Head of caudate nucleus (tissue), 42 donors: Measurements from ENCODE around the gene SERP2.

Experiments used
- DNase-seq, 42 donors: peaks; one replicate each; pipeline versions ENCODE4 v3.0.0 to v3.0.0-alpha.2; 2020 to 2021; ENCODE audit warnings: mixed read lengths in 7 of 42
- intact Hi-C: fragments of 100-400 bp; cut with DNase I; formaldehyde crosslinking; loops from one replicate; pipeline ENCODE4 v1.15.0; 2022

Gene SERP2

DNA sequence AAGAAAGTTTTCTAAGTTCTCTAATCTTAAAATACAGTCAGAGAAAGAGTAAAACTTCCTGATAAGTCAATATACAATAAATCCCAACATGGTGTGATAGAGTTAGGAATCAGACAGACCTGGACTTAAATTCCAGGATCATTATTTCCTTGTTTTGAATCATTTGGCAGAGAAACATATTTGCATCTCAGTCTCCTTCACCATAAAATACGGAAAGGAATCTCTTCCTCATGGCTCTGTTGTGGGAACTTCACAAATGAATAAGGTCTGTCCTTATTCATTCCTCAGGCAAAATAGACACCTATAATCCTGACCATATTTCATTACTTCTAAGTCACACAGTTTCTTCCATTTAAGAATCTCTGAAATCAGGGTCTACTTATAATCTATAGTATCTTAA lies 19.3 kb upstream of the SERP2 start:
- intact Hi-C loops = no loop called here
- DNase-seq = no peak

DNA sequence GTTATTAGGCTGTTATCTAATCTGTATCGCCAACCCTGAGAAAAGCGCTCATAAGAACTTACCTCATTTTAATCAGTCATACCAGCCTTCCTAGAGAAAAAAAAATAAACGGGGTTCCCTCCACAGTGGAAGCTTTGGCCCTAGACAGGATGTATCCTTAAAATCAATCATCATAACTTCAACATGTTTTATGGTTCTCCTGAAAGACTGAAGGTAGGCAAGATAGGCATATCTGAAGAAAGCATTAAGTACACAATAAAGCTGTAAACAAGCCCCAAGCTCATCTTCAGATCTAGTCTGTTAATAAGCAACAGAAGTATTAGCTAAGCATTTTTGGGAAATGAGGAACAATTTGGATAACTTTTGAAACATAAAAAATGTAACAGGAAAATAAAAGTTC lies 18.7 kb upstream of the SERP2 start:
- no peak for DNase-seq
- intact Hi-C loops = no loop called here

DNA sequence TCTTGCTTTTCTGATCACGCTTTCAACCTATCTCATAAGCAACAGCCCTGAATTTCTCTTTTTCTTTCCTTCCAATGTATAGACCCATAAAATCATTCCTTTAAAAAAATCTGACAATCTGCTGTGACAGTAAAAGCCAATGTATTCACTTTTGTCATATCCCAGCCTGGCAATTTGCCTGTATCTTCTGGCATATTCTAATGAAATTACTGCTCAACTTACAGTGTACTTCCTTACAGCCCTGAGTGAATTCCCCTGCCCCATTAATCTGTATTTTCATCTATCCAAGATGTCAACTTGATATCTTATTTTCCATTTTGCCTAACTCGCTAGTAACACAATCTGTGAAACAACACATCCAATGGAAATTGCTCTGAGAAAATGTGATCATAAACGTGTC lies 18.0 kb upstream of the SERP2 start:
- intact Hi-C loops = no loop called here

DNA sequence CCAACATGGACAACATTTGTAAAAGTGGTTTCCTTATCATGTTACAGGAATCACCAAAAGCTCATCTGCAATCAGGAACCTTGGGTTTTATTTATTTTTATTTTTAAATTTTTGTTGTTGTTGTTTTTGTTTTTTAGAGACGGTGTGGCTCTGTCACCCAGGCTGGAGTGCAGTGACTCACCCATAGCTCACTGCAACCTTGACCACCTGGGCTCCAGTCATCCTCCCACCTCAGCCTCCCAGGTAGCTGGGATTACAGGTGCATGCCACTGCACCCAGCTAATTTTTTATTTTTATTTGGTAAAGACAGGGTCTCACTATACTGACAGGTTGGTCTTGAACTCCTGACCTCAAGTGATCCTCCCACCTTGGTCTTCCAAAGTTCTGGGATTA lies 13.6 kb upstream of the SERP2 start:
- intact Hi-C loops = no loop called here
- no peak for DNase-seq

More for the DNA sequence above, 18.0 kb upstream of the SERP2 start:
- no peak for DNase-seq

DNA sequence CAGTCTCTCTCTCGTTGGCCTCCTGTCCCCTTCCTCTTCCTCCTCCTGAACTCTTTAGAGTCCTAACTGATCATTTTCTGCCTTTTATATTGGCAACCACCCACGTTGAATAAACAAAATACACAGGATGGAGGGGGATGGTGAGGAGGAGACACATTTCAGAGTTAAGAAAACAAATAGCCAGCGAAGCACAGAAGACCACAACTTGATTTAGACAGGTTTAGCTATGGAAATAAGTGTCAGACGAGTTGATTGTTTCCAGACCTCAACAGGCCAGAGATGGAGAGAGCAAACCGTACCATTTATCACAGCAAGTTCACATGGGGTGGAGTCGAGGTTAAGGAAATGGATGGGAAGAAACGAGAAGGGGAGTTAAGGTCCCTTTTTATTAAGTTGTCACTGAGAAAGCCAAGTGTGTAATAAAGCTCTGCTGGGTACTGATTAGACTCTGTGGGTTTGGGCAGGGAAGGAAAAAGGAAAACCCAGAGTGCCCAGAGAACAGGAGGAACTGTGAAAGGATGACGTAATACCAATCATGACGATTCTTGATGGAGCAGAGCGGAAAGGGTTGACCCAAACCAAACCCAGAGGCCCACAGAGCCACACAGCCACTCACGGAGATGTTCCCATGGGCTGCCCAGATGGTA lies 11.1 kb upstream of the SERP2 start:
- DNase-seq = no peak
- intact Hi-C loops = no loop called here

DNA sequence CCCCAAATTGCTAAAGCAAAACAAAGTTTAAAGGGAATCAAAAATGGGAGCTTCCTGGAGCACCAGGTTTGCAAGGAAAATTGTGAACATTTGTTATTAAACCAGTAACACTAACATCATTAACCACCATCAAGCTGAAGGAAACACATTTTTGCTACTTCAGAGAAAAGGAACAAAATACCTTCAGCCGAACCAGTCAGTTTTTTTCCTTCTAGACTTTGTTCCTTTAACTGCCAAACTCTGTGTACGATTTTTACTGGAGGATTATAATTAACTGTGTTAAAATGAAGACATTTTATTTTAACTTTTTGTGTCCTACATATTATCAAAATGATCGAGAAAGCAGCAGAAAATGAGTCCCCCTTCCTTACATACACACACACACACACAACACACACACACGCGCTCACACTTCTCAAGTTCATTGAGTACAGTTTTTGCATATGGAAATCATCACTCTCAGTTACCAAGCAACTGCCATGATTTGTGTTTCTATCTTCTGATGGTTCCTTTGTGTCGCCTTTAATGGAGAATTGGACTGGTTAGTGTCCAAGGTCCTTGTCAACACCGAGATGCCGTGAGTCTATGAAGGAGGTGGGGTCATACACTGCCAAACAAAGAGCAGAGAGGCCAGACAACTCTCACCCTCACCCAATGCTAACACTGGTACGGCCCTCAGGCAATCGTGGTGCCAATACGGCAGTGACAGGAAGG lies 9.8 kb upstream of the SERP2 start:
- no peak for DNase-seq
- intact Hi-C loops = no loop called here

DNA sequence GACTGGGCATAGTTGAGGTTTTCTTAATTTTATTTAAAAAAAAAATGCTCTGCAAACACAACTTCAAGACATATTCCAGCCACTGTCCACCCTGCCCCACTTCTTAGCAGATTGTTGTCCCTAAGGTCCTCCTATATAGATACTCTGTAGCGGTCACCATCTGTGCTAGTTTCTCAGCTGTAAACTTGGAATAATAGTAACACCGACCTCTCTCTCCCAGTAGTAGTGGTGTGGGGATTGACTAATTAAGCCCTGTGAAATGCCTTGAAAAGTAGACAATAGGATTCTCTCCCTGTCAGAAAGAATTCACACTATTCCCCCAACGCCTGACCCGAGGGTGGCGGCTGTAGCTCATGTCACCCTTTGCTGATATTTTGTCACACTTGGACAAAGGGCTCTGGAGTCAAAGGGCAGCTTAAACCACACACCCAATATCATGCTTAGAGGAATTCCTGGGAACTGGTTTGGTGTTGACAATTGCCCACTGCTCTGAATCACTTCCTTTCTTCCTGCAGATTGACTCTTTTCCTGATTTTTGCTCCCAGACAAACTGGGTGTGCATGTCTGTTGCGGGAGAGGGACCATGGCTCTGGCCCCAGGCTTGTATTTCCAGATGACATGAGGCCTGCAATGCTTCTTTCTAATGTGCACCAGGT lies 9.2 kb upstream of the SERP2 start:
- intact Hi-C loops = no loop called here
- no peak for DNase-seq

DNA sequence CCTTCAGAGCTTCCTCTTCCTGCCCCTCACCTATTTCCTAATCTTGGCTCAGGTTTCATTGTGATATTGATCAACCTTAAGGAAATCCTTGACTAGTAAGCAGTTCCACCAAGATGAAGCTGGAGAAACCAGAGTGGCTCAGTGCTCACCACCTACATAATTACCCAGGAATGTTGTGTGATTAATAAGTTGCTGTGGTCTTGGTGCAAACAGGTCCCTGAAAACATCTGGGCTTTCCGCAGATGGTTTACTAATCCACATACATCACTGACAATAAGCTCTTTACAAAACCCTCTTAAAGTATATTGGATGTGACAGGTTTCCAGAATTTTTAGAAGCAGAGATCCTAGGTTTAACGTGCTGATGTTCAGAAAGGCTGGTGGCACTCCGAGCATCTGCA lies 8.6 kb upstream of the SERP2 start:
- intact Hi-C loops = no loop called here
- DNase-seq = no peak

DNA sequence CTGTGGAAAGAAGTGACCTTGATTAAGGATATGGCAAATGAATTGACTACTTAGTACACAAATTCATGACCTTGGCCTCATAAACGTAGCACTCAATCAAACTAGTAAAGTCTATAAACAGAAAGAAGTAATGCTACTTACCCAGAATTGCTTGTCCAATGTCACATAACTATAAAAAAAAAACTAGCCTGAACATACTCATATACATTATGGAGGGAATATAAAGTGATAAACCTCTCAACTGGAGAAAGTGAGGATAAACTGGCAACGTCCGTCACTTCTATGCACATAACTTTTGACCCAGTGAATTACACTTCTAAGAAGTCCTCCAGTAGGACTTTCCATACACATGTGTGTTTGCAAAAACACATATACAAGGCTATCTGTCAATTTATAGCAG lies 7.7 kb upstream of the SERP2 start:
- intact Hi-C loops = no loop called here
- no peak for DNase-seq

DNA sequence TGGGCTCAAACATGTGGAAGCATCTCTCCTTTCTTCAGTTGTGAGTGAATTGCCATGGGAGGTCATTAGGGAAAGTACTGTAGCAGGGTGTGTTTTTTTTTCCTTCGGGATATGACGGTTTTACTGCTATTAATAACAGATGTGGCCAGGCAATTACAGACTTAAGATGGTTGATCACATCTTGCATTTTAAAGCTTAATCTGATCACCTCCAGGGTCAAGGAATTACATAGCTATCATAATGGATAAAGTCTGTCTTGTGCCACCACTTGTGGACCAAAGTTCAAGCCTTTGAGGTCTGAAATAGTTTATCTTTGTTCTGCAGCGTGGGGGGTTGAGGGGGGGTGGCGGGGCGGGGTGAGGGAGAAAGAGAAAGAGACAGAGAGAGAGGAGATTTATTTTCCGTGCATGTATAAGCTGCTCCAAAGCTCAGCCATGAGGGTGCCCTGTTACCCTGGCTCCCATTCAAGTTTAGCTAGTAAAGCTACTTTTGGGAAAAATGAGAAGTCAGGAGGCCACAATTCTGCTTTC lies 5.5 kb upstream of the SERP2 start:
- intact Hi-C loops = no loop called here
- DNase-seq = no peak

DNA sequence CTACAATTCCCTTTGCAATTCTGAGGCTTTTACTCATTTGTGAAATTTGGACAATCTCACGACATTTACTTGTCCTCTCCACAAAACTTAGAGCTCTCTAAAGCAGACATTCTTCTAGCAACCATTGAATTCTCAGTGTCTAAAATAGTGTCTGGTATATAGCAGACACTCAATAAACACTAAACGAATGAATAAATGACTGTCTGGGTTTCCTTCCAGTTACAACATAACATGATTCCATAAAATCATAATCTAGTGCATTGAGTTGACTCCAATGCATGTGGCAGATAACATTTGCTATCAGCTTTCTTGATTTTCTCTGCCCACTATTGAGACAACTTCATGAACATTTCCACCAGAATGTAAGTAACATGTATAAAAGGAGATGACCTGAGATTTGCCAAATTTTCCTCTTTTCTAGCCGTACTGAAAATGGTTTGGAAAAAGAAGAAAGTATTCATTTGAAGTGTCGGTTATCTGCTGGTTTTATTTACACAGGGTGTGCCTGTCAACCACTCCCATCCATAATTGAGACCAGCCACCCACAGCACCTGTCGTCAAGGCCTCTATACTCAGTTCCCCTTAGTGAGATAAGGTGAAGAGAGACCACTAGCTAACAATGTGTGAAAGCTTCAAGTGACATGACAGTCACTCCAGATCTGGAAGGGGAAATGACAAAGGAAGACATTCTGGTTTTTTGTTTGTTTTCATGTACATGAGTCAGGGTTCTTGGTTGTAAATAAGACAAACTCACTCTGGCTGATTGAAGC lies 4.8 kb upstream of the SERP2 start:
- intact Hi-C loops = no loop called here
- DNase-seq = no peak

DNA sequence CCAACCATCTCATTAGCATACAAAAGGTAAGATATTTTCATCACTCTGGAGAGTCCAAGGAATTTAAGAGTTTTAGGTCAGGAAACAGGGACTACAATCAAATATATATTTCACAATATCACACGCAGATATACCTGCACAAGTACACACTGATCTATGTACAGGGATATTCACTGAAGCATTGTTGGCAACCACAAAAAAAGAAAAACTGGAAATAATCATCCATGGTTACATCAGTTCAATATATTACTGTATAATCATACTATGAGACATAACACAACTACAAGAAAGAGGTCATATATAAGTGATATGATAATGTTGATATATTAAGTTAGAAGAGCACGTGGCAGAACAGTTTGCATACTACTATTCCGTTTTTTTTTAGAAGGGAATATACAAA lies 2.2 kb upstream of the SERP2 start:
- DNase-seq = no peak
- intact Hi-C loops = no loop called here

DNA sequence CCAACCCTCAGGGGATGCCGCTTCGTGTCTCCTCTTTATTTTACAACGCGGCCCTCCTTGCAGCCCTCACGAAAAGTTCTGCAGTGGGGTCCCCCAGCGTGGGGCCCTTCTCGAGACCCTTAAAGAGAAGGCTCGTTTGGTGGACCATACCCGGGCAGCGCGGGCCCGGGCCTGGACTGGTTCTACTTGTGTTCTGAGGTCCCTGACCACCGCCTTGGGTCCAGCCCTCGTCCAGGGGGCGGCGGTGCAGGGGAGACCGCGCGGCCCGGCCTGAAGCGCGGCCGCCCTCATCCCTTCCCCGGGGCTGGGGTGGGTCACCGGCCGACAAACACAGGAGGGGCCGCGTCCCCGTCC lies 400 bp upstream of the SERP2 start:
- DNase-seq = peak in 16 of 42 donors; percentile 9 to 61 (median 24)
- intact Hi-C loops = no loop called here

DNA sequence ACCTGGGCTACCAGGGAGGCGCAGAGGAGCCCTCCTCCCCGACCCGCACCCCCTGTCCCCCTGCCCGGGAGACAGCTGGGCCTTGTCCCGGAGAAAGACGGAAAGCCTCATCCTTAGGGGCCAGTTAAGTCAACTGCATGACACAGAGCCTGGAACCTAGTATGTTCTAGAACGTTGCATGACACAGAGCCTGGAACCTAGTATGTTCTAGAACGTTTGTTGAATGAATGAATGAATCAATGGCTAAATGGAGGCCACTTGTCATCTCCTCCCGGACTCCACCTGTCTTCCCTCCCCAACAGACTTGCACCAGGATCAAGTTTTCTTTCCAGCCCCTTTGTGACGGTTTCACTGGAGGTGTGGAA lies 706 bp downstream of the SERP2 start:
- intact Hi-C loops = loop anchor here (2.0 kb wide), 1 partner anchor 60 kb away; no protein-coding TSS in a partner anchor
- no peak for DNase-seq

DNA sequence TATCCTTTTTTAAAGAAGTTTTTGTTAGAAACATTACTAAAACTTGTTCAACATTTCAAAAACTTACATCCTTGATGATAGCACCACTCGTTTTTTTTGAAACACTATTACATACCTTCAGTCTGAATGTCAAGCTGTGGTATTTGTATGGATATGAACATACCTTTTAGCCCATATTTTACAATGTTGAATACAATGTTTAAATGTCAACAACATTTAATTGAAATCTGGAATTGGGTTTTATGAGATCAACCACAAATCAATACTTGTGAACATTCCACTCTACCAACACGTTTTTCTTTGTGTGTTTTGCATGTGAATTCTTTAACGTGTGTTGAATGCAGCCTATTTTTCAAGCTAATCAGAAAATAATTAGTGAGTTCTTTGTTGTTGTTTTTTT lies 4.7 kb downstream of the SERP2 start:
- DNase-seq = no peak
- intact Hi-C loops = no loop called here

DNA sequence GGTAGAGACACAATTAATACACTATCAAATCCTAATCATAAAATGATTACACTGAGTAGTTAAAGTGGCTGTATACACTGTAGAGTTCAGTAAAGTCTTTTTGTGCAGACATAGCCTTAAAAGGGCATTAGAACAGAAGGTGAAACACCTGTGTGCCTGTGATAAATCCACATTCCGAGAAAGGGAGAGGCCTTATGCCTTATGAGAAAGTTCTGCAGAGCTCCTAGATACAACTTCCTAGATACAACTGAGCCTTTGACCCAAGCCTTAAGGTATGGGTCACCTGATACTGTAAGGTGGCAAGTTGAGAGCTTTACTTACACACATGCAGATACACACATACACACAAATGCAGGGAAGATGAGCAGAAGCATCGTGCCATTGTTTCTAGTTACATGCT lies 6.3 kb downstream of the SERP2 start:
- no peak for DNase-seq
- intact Hi-C loops = no loop called here

DNA sequence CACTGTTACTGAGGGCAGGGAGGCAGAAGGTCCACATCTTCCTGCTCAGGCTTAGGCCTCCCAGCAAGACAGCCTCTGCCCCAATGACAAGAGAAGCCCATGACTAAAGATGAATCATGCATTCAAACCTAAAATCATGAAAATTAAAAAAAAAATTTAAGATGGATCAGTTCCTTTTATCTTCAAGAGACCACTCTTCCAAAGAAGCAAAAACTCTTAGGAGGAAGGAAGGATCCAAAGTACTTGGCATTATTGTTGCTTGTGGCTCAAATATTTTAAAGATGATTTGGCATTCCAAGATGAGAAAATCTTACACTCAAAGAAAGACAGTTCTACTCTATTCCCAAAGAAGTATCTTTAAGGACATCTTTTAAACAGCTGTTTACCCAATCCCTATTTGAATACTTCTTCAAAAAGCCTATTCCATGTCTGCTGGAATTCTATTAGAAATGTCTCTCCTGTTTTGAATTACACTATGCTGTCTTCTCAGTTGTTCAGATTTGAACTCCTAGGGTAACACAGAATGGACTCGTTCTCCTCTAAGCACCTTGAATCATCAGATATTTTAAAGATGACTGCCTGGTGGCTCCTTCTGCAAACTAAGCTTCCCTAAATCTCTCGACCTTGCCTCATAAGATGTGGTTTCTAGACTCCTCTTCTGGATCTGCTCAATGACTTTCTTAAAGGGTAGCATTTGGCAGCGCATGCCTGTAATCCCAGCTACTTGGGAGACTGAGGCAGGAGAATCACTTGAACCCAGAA lies 7.0 kb downstream of the SERP2 start:
- DNase-seq = no peak
- intact Hi-C loops = no loop called here

DNA sequence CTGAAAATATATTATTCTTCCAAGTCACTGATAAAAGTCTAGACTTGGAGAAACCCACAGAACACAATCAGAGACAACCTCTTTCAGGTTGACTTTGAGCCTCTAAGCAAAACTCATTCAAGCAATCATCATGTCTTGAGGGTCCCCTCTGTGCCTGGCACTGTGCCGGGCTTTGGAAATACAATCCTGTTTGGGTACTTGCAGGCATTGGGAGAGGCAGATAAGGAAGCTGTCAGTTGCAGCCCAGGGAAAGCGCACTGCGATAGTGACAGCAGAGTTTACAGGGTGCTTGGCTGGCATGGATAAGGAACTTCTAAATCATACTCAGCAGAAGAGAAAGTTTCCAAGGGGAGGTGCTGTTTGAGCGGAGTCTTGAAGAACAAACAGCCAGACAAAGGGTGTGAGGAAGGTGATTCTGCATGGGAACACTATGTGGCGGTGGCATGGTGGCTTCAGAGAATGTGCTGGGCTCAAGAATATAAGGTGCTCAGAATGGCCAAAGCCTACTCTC lies 9.1 kb downstream of the SERP2 start:
- DNase-seq = no peak
- intact Hi-C loops = no loop called here

DNA sequence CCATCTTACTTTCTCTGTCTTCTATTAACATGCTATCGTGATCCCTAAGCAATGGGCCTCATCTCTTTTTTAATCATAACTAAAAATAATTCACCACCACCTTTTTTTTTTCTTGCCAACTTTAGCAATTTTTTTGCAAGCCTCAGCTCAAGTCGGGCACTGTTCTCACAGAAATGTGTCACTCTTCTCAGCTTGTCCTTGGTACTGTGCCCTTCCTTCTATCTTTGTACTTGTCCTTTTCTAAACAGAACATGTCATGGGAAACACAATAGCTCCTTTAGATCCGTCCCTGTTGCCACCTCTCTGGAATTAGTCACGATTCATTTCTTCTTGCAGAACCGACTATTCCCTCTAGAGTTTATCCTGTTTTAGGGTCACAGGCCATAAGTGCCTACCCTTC lies 10.3 kb downstream of the SERP2 start:
- intact Hi-C loops = no loop called here
- peak in 1 of 42 donors; percentile 42 for DNase-seq
